ENCODE measurements around the gene PHKG2. TPM values are rescaled to one million over a fixed set of nuclear protein-coding genes. Genes with fewer than 3 reads are reported as not detected.

Gene PHKG2
- total and polyA plus RNA-seq, 2 experiments from 2014 or later = 35.1 to 52.1 TPM

DNA sequence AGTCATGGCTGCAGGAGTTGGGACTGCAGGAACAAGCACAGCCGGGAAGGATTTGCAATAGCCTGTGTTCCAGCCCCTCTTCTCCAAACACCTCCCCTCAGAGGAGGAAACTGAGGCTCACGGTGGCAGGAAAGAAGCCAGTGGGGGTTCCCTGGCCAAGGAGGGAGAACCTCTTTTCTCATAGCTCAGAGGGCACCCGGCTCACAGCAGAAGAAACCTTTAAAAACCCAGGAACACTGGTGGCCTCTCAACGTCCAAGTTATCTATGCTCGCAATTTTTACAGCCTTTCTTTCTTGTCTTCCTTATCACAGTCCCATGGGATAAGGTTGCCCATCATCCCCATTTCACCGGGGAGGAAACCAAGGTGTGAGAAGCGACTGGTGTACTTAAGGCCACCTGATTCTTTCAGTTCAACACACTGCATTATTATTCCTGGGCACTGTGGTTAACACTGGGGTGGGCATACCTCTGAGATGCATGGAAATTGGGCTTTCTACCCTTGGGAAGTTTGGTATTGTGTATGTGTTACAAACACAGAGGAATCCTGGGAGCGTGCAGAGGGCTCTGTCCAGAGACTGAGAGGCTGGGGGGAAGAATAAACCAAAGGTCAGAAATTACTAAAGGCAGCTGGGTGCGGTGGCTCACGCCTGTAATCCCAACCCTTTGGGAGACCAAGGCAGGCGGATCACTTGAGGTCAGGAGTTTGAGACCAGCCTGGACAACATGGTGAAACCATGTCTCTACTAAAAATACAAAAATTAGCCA is 39.6 kb downstream of the PHKG2 start:
- Histone ChIP-seq H3K36me3 (peaks cover 10% of the 10 kb centered on the region), H3K4me3 (peak overlapping the region; percentile 97), H3K4me1 (ENCODE audit: low read depth) (peaks cover 10% of the 10 kb centered on the region), H3K27ac (peak overlapping the region; percentile 89), H3K9me3 (ENCODE audit: low read depth) (no peaks in the 10 kb centered on the region), H3K27me3 (no peaks in the 10 kb centered on the region)
- TF ChIP-seq, protein P1, sequence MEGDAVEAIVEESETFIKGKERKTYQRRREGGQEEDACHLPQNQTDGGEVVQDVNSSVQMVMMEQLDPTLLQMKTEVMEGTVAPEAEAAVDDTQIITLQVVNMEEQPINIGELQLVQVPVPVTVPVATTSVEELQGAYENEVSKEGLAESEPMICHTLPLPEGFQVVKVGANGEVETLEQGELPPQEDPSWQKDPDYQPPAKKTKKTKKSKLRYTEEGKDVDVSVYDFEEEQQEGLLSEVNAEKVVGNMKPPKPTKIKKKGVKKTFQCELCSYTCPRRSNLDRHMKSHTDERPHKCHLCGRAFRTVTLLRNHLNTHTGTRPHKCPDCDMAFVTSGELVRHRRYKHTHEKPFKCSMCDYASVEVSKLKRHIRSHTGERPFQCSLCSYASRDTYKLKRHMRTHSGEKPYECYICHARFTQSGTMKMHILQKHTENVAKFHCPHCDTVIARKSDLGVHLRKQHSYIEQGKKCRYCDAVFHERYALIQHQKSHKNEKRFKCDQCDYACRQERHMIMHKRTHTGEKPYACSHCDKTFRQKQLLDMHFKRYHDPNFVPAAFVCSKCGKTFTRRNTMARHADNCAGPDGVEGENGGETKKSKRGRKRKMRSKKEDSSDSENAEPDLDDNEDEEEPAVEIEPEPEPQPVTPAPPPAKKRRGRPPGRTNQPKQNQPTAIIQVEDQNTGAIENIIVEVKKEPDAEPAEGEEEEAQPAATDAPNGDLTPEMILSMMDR (IDR thresholded peaks at IDR 0.05; ENCODE audit: low read depth, low read length) = no peak
- no peak for DNase-seq (ENCODE audit: low read depth in 1 of 2, low spot score in 1 of 2)

DNA sequence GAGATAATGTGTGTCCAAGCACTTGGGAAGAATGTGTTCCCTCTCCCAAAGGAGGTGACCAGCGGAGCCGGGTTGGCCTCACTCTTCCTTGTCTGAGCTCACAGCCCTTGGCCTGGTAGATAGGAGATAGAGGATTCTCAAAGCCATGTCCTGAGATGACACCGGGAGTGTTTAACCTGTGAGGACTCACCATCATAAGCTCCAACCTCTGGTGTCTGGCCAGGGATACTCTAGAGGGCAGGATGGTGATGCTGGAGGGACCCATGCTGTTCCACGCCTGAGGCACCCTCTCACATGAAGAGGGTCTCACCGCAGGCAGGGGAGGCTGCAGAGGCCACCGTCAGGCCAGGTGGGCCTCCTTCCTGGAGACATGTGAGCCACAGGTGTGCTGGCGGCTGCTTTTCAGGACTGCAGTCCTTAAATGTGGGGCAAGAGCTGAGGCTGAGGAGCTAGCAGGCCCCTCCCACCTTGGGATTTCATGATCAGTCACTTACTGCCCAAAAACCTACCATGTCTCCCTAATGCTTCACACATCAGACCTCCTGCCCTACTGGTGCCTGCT is 45.4 kb downstream of the PHKG2 start:
- no peaks in the 10 kb centered on the region for H3K9me3 ChIP-seq (ENCODE audit: low read depth)
- H3K36me3 ChIP-seq = no peaks in the 10 kb centered on the region
- TF ChIP-seq, protein P1 (IDR thresholded peaks at IDR 0.05; ENCODE audit: low read depth, low read length) = no peak
- no peak for DNase-seq (ENCODE audit: low read depth in 1 of 2, low spot score in 1 of 2)
- H3K27ac ChIP-seq = no peak overlapping the region
- no peaks in the 10 kb centered on the region for H3K27me3 ChIP-seq
- no peak overlapping the region for H3K4me3 ChIP-seq
- H3K4me1 ChIP-seq (ENCODE audit: low read depth) = no peaks in the 10 kb centered on the region

DNA sequence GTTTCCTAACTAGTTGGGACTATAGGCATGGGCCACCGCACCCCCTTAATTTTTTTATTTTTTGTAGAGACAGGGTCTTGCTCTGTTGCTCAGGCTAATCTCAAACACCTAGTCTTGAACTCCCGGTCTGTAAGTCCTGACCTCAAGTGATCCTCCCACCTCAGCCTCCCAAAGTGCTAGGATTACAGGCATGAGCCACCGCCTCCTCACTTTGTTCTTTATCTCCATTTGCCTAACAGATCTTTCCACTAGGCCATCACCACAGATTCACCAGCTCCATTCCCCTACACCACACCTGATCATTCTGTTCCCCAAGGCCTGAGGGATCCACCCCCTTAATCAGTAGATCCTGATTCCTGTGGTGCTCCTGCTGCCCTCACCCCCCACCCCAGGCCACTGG is 46.4 kb downstream of the PHKG2 start:
- H3K27me3 ChIP-seq = no peaks in the 10 kb centered on the region

DNA sequence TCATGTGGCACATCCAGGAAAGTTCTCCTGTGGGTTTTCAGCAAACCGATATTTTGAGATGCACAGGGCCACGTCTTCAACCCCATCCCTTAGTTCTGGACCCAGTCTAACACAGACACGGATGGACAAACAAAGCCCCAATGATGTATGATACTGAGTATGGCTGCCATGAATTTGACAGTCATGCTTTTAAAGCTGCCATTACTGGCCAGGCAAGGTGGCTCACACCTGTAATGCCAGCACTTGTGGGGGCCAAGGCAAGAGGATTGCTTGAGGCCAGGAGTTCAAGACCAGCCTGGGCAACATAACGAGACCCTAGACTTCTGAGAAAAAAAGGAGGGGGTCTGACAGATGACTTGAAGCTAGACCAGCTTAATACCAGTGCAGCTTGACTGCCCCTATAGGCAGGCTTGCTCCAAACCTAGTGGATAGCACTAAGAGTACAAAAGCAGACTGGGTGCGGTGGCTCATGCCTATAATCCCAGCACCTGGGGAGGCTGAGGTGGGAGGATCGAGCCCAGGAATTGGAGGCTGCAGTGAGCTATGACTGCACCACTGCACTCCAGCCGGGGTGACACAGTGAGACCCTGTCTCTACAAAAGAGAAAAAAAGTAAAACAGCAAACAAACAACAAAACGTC is 49.6 kb downstream of the PHKG2 start:
- no peaks in the 10 kb centered on the region for H3K27me3 ChIP-seq
- no peaks in the 10 kb centered on the region for H3K4me1 ChIP-seq (ENCODE audit: low read depth)
- H3K9me3 ChIP-seq (ENCODE audit: low read depth) = no peaks in the 10 kb centered on the region
- H3K36me3 ChIP-seq = no peaks in the 10 kb centered on the region
- TF ChIP-seq, protein P1 (IDR thresholded peaks at IDR 0.05; ENCODE audit: low read depth, low read length) = no peak
- DNase-seq (ENCODE audit: low read depth in 1 of 2, low spot score in 1 of 2) = no peak
- no peak overlapping the region for H3K27ac ChIP-seq
- H3K4me3 ChIP-seq = no peak overlapping the region

More for the DNA sequence above, 46.4 kb downstream of the PHKG2 start:
- H3K36me3 ChIP-seq = no peaks in the 10 kb centered on the region
- H3K4me1 ChIP-seq (ENCODE audit: low read depth) = no peaks in the 10 kb centered on the region
- no peak overlapping the region for H3K27ac ChIP-seq
- no peak overlapping the region for H3K4me3 ChIP-seq
- DNase-seq (ENCODE audit: low read depth in 1 of 2, low spot score in 1 of 2) = no peak
- no peaks in the 10 kb centered on the region for H3K9me3 ChIP-seq (ENCODE audit: low read depth)
- TF ChIP-seq, protein P1 (IDR thresholded peaks at IDR 0.05; ENCODE audit: low read depth, low read length) = no peak

Other genes with a start within 250 kb of the PHKG2 start
- 73.1 and 79.1 TPM in 2 replicates for gene ZNF768, start 221.9 kb upstream of the PHKG2 start, total RNA-seq
- gene ZNF768, start 221.9 kb upstream of the PHKG2 start, polyA plus RNA-seq = 19.4 and 31.0 TPM in 2 replicates
- gene ZNF747, start 213.6 kb upstream of the PHKG2 start, total RNA-seq = 16.2 and 17.7 TPM in 2 replicates
- gene ZNF747, start 213.6 kb upstream of the PHKG2 start, polyA plus RNA-seq = 12.7 and 17.5 TPM in 2 replicates
- gene ZNF764, start 190.1 kb upstream of the PHKG2 start, total RNA-seq = 25.3 and 34.7 TPM in 2 replicates
- gene ZNF764, start 190.1 kb upstream of the PHKG2 start, polyA plus RNA-seq = 12.0 and 17.9 TPM in 2 replicates
- 18.3 and 22.0 TPM in 2 replicates for gene ZNF688, start 176.7 kb upstream of the PHKG2 start, total RNA-seq
- 12.4 and 25.0 TPM in 2 replicates for gene ZNF688, start 176.7 kb upstream of the PHKG2 start, polyA plus RNA-seq
- gene ZNF785, start 162.7 kb upstream of the PHKG2 start, total RNA-seq = 19.3 and 25.5 TPM in 2 replicates
- gene ZNF785, start 162.7 kb upstream of the PHKG2 start, polyA plus RNA-seq = 12.0 and 12.9 TPM in 2 replicates
- 19.4 and 19.5 TPM in 2 replicates for gene ZNF689, start 138.0 kb upstream of the PHKG2 start, total RNA-seq
- gene ZNF689, start 138.0 kb upstream of the PHKG2 start, polyA plus RNA-seq = 11.3 and 17.9 TPM in 2 replicates
- gene PRR14, start 97.5 kb upstream of the PHKG2 start, total RNA-seq = 30.8 and 33.7 TPM in 2 replicates
- gene PRR14, start 97.5 kb upstream of the PHKG2 start, polyA plus RNA-seq = 25.0 and 28.5 TPM in 2 replicates
- gene FBRS, start 90.0 kb upstream of the PHKG2 start, total RNA-seq = 47.0 and 55.4 TPM in 2 replicates
- gene FBRS, start 90.0 kb upstream of the PHKG2 start, polyA plus RNA-seq = 21.2 and 25.8 TPM in 2 replicates
- 14.8 and 20.9 TPM in 2 replicates for gene SRCAP, start 49.3 kb upstream of the PHKG2 start, total RNA-seq
- 38.0 and 42.9 TPM in 2 replicates for gene SRCAP, start 49.3 kb upstream of the PHKG2 start, polyA plus RNA-seq
- 7.1 and 9.1 TPM in 2 replicates for gene CFAP119, start 13.6 kb downstream of the PHKG2 start, total RNA-seq
- 7.4 and 16.4 TPM in 2 replicates for gene CFAP119, start 13.6 kb downstream of the PHKG2 start, polyA plus RNA-seq
- 91.8 and 104 TPM in 2 replicates for gene RNF40, start 13.9 kb downstream of the PHKG2 start, total RNA-seq
- gene RNF40, start 13.9 kb downstream of the PHKG2 start, polyA plus RNA-seq = 64.5 and 76.3 TPM in 2 replicates
- 41.7 and 50.9 TPM in 2 replicates for gene ZNF629, start 38.8 kb downstream of the PHKG2 start, total RNA-seq
- 20.1 and 22.2 TPM in 2 replicates for gene ZNF629, start 38.8 kb downstream of the PHKG2 start, polyA plus RNA-seq
- 39.8 and 53.0 TPM in 2 replicates for gene BCL7C, start 145.7 kb downstream of the PHKG2 start, total RNA-seq
- 50.5 and 60.6 TPM in 2 replicates for gene BCL7C, start 145.7 kb downstream of the PHKG2 start, polyA plus RNA-seq
- gene CTF1, start 148.2 kb downstream of the PHKG2 start, total RNA-seq = 4.9 and 5.0 TPM in 2 replicates
- gene CTF1, start 148.2 kb downstream of the PHKG2 start, polyA plus RNA-seq = 14.0 and 23.4 TPM in 2 replicates
- 55.1 and 60.0 TPM in 2 replicates for gene FBXL19, start 175.1 kb downstream of the PHKG2 start, total RNA-seq
- gene FBXL19, start 175.1 kb downstream of the PHKG2 start, polyA plus RNA-seq = 3.9 and 4.0 TPM in 2 replicates
- 88.5 and 123 TPM in 2 replicates for gene ORAI3, start 200.6 kb downstream of the PHKG2 start, total RNA-seq
- gene ORAI3, start 200.6 kb downstream of the PHKG2 start, polyA plus RNA-seq = 94.5 and 101 TPM in 2 replicates
- gene SETD1A, start 209.3 kb downstream of the PHKG2 start, total RNA-seq = 10.4 and 32.3 TPM in 2 replicates
- 1.9 and 4.4 TPM in 2 replicates for gene SETD1A, start 209.3 kb downstream of the PHKG2 start, polyA plus RNA-seq
- gene HSD3B7, start 236.8 kb downstream of the PHKG2 start, total RNA-seq = 5.8 and 6.5 TPM in 2 replicates
- 7.5 and 8.5 TPM in 2 replicates for gene HSD3B7, start 236.8 kb downstream of the PHKG2 start, polyA plus RNA-seq